Measurements from ENCODE around the gene PHF20.
"Not testable (repeated sequence)": the region's sequence is repeated elsewhere in the genome, so short reads cannot be mapped to it uniquely, and the experiment has no call there.

Gene PHF20

DNA sequence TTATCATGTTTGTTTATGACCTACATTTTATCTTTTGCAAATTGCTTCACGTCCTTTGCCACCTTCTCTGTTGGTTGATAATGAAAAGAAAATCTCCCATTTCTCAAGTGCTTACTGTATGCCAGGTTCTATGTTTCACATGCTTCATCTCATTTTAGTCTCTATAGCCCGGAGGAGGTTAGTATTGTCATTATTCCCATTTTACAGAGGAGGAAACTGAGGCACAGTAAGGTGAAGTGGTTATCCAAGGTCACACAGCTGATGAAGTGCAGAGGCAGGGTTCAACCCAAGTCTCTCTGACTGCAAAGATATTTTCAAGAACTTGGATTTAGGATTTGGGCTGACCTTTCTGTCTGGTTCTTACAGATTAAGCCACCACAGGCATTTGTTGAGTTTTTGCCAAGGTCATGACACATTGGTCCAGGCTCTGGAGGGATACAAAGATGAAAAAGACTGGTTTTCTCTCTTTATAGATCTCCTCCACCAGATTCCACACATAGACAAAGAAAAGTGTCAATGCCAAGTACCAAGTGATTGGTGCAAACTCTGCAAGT, 217.2 kb downstream of the PHF20 start:
- DNase-seq (ENCODE audit: low read depth), result no peak
- H3K4me3 ChIP-seq (ENCODE audit: low read depth, low read length), result no peak overlapping the region

GRCh38 chr20:35991142-35991771, 219.4 kb downstream of the PHF20 start:
- no peak for DNase-seq (ENCODE audit: low read depth)
- no peak overlapping the region for H3K4me3 ChIP-seq (ENCODE audit: low read depth, low read length)

GRCh38 chr20:35992713-35993335, 221.0 kb downstream of the PHF20 start:
- no peak for DNase-seq (ENCODE audit: low read depth)
- H3K4me3 ChIP-seq (ENCODE audit: low read depth, low read length), result no peak overlapping the region

- DNase-seq (ENCODE audit: low read depth), result peak; percentile 36
- no peak overlapping the region for H3K4me3 ChIP-seq (ENCODE audit: low read depth, low read length)
Measured at GRCh38 chr20:35994994-35995453, 223.2 kb downstream of the PHF20 start.

DNA sequence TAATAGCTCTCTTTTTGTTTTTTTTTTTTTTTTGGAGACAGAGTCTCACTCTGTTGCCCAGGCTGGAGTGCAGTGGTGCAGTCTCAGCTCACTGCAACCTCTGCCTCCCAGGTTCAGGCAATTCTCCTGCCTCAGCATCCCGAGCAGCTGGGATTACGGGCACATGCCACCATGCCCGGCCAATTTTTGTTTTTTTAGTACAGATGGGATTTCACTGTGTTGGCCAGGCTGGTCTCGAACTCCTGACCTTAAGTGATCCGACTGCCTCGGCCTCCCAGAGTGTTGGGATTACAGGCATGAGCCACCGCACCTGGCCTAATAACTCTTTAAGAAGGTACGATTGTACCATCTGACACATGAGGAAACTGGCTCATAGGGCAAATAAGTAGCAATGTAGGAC, 224.7 kb downstream of the PHF20 start:
- H3K4me3 ChIP-seq (ENCODE audit: low read depth, low read length); DNase-seq (ENCODE audit: low read depth): not testable (repeated sequence)
